GM18505 (cell line): Measurements from ENCODE around the gene FBXO10.

Experiments
- ATAC-seq: cut with Tn5 transposase; IDR thresholded peaks from one replicate; pipeline ENCODE4 v1.9.1; 2021; ENCODE audit not compliant: unreplicated experiment
- POLR2A ChIP-seq: IDR thresholded peaks from 4 replicates; pipeline ENCODE4 v1.6.1; 2011; ENCODE audit warnings: borderline replicate concordance; ENCODE audit not compliant: insufficient read depth, insufficient read length; ENCODE audit errors: extremely low read depth

Gene FBXO10

DNA sequence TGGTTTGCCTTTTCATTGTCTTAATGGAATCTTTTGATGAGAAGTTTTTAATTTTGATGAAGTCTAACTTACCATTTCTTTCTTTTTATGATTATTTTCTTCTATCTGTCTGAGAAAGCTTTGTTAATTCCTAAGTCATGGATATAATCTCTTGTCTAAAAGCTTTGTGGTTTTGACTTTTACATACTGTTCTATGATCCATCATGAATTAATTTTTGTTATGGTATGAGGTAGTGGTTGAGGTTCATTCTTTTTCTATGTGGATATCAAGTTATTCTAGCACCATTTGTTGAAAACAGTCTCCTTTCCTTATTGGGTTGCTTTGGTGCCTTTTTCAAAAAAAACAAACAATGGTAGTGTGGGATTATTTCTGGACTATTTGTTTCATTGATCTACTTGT lies 20.4 kb downstream of the FBXO10 start:
- no peak for ATAC-seq
- no peak for TF ChIP-seq POLR2A

DNA sequence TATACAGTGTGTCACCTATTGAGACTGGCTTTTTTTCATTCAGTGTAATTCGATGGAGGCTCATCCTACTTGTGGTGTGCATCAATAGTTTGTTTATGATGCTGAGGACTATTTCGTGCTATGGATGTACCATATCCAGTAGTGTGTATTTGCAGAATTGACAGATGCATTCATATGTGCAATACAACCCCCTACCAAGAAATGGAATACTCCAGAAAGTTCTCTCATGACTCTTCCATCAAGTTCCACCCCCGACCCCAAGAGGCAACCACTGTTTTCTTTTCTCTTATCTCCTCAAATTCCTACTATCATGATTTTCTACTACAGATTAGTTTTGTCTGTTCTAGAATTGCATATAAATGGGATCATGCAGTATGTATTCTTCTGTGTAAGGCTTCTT lies 21.9 kb downstream of the FBXO10 start:
- no peak for ATAC-seq
- no peak for TF ChIP-seq POLR2A

DNA sequence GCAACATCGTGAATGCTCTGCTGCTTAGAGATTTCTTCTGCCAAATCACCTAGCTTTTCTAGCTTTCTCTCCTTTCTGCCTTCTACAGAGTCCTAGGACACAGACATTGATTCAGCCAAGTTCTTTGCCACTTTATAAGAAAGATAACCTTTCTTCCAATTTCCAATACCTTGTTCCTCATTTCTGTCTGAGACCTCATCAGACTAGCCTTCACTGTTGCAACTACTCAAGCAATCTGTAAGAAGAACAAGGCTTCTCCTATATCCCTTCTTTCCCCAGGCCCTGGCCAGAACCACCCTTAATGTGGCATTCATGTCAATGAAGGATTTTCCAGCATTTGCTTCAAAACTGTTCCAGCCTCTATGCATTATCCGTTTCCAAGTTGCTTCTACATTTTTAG lies 24.3 kb downstream of the FBXO10 start:
- TF ChIP-seq POLR2A, result no peak
- ATAC-seq, result no peak

DNA sequence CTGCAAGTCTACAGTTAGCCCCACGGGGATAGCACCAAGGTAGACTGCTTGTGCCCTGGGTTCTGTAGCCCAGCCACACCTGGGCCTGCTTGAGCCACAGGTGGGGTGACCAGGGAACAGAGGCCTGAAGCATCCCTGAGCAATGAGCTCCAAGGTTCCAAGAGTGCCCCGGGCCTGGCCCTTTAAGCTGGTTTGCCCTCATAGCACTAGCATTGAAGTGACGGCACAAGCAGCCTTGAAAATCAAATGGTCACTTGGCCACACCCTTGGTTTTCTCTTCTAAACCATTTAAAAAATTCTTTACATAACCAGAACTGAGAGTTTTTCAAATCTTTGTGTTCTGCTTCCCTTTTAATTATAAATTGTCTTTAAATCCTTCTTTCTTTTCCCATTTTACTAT lies 24.7 kb downstream of the FBXO10 start:
- no peak for ATAC-seq

DNA sequence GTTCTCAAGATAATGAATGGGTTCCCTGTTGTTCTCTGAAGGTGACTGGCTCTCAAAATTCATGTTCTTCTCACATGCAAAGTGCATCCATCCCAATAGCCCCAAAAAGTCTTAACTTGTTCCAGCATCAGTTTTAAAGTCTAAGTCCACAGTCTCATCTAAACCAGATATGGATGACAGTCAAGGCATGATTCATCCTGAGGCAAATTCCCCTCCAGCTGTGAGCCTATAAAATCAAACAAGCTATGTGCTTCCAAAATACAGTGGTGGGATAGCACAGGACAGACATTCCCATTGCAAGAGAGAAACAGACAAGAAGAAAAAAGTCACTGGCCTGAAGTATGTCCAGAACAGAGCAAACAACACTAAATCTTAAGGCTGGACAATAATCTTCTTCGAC lies 25.4 kb downstream of the FBXO10 start:
- TF ChIP-seq POLR2A, result no peak
- ATAC-seq, result no peak

More for the DNA sequence above, 24.7 kb downstream of the FBXO10 start:
- no peak for TF ChIP-seq POLR2A

DNA sequence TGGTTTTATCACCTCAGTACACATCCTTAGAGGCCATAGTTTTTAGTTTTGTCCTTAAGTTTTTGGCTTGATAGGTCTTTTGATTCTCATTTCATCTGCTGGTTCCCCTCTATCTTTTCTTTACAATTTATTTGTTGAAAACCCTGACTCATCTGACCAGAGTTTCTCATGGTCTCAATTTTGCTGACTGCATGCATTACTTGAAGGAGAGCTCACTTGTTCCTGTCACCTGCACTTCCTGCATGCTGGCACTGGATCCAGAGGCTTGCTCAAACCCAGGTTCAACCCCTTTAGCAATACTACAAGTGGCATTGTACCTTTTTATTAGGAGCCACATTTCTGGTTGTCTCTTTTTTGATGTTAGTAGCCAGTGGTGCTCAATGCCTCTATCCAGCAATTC lies 26.7 kb downstream of the FBXO10 start:
- no peak for TF ChIP-seq POLR2A

DNA sequence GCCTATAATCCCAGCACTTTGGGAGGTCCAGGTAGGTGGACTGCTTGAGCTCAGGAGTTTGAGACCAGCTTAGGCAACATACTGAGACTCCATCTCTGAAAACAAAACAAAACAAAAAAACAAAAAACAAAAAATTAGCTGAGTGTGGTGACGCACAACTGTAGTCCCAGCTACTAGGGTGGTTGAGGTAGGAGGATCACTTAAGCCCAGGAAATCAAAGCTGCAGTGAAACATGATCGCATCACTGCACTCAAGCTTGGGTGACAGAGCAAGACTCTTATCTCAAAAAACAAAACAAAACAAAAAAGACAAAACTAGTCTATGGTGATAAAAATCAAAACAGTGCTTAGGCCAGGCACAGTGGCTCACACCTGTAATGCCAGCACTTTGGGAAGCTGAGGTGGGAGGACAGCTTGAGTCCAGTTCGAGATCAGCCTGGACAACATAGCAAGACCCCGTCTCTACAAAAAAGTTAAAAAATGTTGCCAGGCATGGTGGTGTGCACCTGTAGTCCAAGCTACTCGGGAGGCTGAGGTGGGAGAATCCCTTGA lies 28.8 kb downstream of the FBXO10 start:
- no peak for TF ChIP-seq POLR2A
- ATAC-seq, result no peak

More for the DNA sequence above, 26.7 kb downstream of the FBXO10 start:
- ATAC-seq, result no peak

DNA sequence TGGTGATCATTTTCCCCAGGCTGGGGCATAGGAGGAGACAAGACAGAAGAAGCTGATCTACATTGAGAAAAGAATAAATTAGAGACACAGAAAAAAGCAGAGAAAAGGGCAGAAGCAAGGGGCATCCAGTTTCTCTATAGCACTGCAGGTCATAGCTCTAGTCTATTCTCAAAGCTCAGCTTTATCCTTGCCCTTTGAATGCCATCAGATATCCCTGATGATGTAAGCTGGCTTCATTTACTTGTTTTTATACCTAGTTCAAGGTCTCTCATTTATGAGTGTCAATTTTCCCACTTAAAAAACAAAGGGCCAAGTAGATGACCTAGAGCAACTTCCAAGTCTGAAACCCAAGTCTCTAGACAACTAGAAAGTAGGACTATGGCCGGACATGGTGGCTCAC lies 32.7 kb downstream of the FBXO10 start:
- ATAC-seq, result no peak
- no peak for TF ChIP-seq POLR2A

DNA sequence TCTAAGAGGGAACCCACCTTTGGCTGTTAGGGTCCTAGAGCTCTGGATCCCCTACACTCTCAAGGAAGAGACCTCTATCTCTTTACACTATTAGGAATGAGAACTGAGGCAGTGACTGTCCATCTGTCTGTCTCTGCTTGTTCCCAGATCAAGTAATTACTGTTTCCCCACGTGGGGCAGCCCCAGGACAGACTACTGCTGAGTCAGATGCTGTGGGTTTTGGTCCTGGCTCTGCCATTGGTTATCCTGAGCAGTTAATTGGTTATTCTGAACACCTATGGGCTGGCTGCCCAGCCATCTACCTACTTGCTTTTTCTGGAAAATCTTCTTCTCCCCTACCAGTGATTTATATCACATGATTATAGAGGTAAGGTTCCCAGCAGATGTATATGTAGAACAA lies 33.3 kb downstream of the FBXO10 start:
- TF ChIP-seq POLR2A, result no peak
- ATAC-seq, result no peak

DNA sequence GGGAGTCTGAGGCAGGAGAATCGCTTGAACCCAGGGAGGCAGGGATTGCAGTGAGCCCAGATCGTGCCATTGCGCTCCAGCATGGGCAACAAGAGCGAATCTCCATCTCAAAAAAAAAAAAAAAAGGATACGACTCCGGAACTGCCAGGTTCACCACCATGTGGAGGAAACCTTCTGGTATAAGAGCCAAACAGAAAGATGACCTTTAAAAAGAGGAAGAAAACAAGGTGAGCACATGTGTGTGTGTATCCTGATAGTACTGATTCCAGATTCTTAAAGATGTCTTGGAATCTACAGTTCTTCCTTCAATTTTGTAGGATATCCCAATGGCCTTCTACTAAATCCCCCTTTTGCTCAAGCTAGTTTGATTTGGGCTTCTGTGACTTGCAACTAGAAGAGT lies 33.7 kb downstream of the FBXO10 start:
- ATAC-seq, result no peak
- no peak for TF ChIP-seq POLR2A

DNA sequence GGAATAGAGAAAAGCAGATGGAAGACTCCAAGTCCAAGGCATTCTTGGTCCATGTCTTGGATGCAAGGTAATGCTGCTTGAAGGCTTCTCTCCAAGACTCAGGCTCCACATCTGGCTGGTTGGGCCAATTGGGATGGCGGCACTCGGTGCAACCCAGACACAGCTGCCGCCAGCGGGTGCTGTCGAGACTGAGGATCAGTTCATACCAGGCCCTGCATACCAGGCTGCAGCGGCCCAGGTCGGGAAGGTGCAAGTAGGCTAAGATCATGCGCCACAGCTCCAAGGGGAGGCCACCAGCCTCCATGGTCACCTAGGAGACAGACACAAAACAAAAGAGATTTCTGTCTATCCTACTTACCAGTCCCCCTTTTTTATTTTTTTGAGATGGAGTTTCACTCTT lies 34.7 kb downstream of the FBXO10 start:
- no peak for TF ChIP-seq POLR2A
- ATAC-seq, result no peak

DNA sequence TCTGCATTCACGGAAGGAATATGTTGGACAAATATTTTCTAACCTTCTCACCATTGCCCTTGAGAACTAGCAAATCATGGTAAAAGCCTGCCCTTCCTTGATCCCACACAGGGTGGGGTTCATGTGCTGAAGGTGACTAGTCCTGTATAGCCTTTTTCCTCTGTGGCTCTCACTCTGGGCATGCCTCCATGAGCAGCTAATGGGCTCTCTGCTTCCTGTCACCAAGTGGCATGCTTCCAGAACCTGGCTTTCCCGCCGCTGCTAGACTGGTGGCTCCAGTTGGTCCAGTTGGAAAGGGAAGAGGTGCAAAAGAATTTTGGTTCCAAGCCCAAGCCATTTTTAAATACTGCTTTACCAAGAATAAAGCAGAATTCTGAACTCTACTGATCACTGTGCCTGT lies 35.5 kb downstream of the FBXO10 start:
- no peak for TF ChIP-seq POLR2A
- no peak for ATAC-seq

DNA sequence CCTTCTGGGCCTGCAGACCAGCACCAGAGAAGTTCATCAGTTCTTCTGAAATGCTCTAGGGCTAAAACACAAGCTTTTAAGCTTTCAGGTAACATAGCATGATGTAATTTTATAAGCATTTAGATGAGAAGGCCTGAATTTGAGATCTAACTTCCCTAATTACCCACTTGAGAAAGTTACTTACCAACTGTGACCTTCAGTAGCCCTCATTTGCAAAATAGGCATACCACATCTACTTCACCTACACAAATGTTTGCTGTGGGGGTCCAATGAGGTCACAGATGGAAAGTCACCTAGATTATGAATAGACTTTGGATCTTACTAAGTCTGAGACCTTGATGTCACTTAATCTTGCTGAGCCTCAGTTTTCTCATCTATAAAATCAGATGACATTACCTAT lies 36.5 kb downstream of the FBXO10 start:
- no peak for TF ChIP-seq POLR2A
- ATAC-seq, result no peak

DNA sequence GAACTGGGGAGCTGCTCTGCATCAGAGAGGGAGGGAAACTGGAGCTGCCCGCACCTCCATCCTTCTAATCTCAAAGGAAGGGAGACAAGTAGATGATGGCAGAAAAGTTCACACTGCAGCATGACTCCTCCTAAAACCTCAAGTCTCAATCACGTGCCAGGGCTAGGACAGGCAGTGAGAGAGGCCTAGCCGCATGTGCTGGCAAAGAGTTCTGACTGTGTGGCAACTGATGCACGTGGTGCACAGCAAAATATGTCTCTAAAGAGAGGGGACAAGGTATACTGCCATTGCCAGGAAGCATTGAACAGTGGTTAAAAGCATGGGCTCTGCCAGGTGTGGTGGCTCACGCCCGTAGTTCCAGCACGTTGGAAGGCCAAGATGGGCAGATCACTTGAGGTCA lies 38.1 kb downstream of the FBXO10 start:
- no peak for TF ChIP-seq POLR2A
- ATAC-seq, result no peak

DNA sequence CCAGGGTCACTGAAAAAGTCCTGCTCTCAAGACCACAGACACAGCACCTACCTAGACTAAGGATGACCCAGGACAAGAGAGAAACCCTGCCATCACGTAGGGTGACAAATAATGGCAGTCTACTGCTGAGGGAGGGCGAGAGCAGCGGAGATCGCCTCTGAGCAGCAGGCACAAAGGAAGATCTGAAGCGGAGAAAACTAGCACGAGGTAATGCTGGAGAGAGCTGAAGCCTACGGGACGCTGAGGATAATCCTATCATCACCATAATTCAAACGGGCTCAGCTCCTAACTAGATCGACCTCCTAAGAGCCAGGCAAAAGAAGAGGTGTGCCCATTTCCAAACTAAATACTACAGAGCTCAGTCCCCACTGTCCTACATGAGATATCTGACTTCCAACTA lies 41.3 kb downstream of the FBXO10 start:
- no peak for TF ChIP-seq POLR2A
- no peak for ATAC-seq
